Fibroblast of skin of right quadriceps (primary cell): Measurements from ENCODE around the gene FBXO31.

Experiments
- DNase-seq: peaks from one replicate; pipeline ENCODE4 v3.0.0-alpha.2; 2013

The FBXO31 gene

GRCh38 chr16:87324411-87325275 lies 58.9 kb downstream of the FBXO31 start:
- peak; percentile 15 for DNase-seq

- DNase-seq, result no peak
Observed at GRCh38 chr16:87323727-87324410, 59.7 kb downstream of the FBXO31 start.

GRCh38 chr16:87322833-87323726 lies 60.5 kb downstream of the FBXO31 start:
- DNase-seq, result no peak

- no peak for DNase-seq
Observed at GRCh38 chr16:87322360-87322759, 61.2 kb downstream of the FBXO31 start.

- DNase-seq, result no peak
Observed at GRCh38 chr16:87321336-87322107, 62.1 kb downstream of the FBXO31 start.

GRCh38 chr16:87320510-87321227 lies 62.9 kb downstream of the FBXO31 start:
- DNase-seq, result no peak

GRCh38 chr16:87319997-87320491 lies 63.5 kb downstream of the FBXO31 start:
- DNase-seq, result no peak

- no peak for DNase-seq
Observed at GRCh38 chr16:87319011-87319410, 64.6 kb downstream of the FBXO31 start.

GRCh38 chr16:87317750-87318644 lies 65.6 kb downstream of the FBXO31 start:
- peak; percentile 46 for DNase-seq

GRCh38 chr16:87316923-87317749 lies 66.4 kb downstream of the FBXO31 start, which contains the start of gene C16orf95:
Gene C16orf95, minus strand, starts transcription at chr16:87317392. Its CDS starts 150 bp downstream, at chr16:87317242.
- peak; percentile 95 for DNase-seq

GRCh38 chr16:87316450-87316922 lies 67.1 kb downstream of the FBXO31 start:
- DNase-seq, result no peak

- DNase-seq, result no peak
Observed at GRCh38 chr16:87314990-87315420, 68.6 kb downstream of the FBXO31 start.

- no peak for DNase-seq
Observed at GRCh38 chr16:87312008-87312407, 71.6 kb downstream of the FBXO31 start.

GRCh38 chr16:87311387-87311786 lies 72.2 kb downstream of the FBXO31 start:
- no peak for DNase-seq

- DNase-seq, result no peak
Observed at GRCh38 chr16:87310610-87311009, 73.0 kb downstream of the FBXO31 start.

- no peak for DNase-seq
Observed at GRCh38 chr16:87309620-87310525, 73.7 kb downstream of the FBXO31 start.

- DNase-seq, result no peak
Observed at GRCh38 chr16:87308826-87309225, 74.8 kb downstream of the FBXO31 start.

GRCh38 chr16:87306516-87306915 lies 77.1 kb downstream of the FBXO31 start:
- no peak for DNase-seq
